Karpas-422 (cell line): ENCODE results near the gene MMRN2. TPM values are rescaled to one million over a fixed set of nuclear protein-coding genes. Genes with fewer than 3 reads are reported as not detected.
"Not testable (repeated sequence)": the region's sequence is repeated elsewhere in the genome, so short reads cannot be mapped to it uniquely, and the experiment has no call there.

Source experiments
- DNase-seq: peaks from one replicate; pipeline ENCODE4 v3.0.0-alpha.2; 2015
- H2AFZ ChIP-seq: fragments of 200-600 bp; sonication (generic); 2 replicates; pipeline ENCODE4 v1.6.1; 2014; ENCODE audit warnings: antibody characterized with exemption, low read length, mixed read lengths
- H3K27ac ChIP-seq: fragments of 200-600 bp; sonication (generic); 2 replicates; pipeline ENCODE4 v1.5.1; 2014; ENCODE audit warnings: mild to moderate bottlenecking, low read length, moderate library complexity
- H3K27me3 ChIP-seq: fragments of 200-600 bp; sonication (generic); 2 replicates; pipeline ENCODE4 v1.6.1; 2014; ENCODE audit warnings: low read length, mixed read lengths
- H3K36me3 ChIP-seq: fragments of 200-600 bp; sonication (generic); 2 replicates; pipeline ENCODE4 v1.6.1; 2014; ENCODE audit warnings: low read length, mixed read lengths; ENCODE audit not compliant: insufficient read depth
- H3K4me1 ChIP-seq: fragments of 200-600 bp; sonication (generic); 2 replicates; pipeline ENCODE4 v1.6.1; 2014; ENCODE audit warnings: mild to moderate bottlenecking, low read length, mixed read lengths
- H3K4me2 ChIP-seq: fragments of 200-600 bp; sonication (generic); 2 replicates; pipeline ENCODE4 v1.6.1; 2014; ENCODE audit warnings: low read length, low read depth, mild to moderate bottlenecking; ENCODE audit not compliant: poor library complexity, severe bottlenecking
- H3K4me3 ChIP-seq: fragments of 200-600 bp; sonication (generic); 2 replicates; pipeline ENCODE4 v1.5.1; 2014; ENCODE audit warnings: mild to moderate bottlenecking, antibody characterized with exemption, low read length, mixed read lengths
- H3K79me2 ChIP-seq: fragments of 200-600 bp; sonication (generic); 2 replicates; pipeline ENCODE4 v1.6.1; 2014; ENCODE audit warnings: mild to moderate bottlenecking, low read length, mixed read lengths
- H3K9ac ChIP-seq: fragments of 200-600 bp; sonication (generic); 2 replicates; pipeline ENCODE4 v1.6.0; 2014; ENCODE audit warnings: low read length
- H3K9me2 ChIP-seq: fragments of 200-600 bp; sonication (generic), shearing (Covaris generic); replicated peaks from 2 replicates; pipeline ENCODE4 v1.6.0; 2014; ENCODE audit warnings: mild to moderate bottlenecking, low read length, moderate library complexity; ENCODE audit not compliant: insufficient read depth
- H3K9me3 ChIP-seq: fragments of 300-700, 200-600 bp; sonication (generic); 2 replicates; pipeline ENCODE4 v1.6.1; 2014; ENCODE audit warnings: low read length, mixed read lengths
- H4K20me1 ChIP-seq: fragments of 200-600 bp; sonication (generic); 2 replicates; pipeline ENCODE4 v1.6.1; 2014; ENCODE audit warnings: mild to moderate bottlenecking, antibody characterized with exemption, low read length, low read depth; ENCODE audit not compliant: insufficient read depth
- total RNA-seq: library from RNA; depleted of rRNA; stranded (reverse); fragments of >200 nt; shearing (Covaris generic); gene quantifications from 2 replicates; pipeline ENCODE4 v1.2.3, GENCODE V29; 2014; ENCODE audit warnings: low replicate concordance

MMRN2 gene
- total RNA-seq, 1 experiment from 2014 or later: not detected

- not testable (repeated sequence) for H3K4me2 ChIP-seq, H2AFZ ChIP-seq, DNase-seq, H3K27me3 ChIP-seq, H3K9ac ChIP-seq, H3K4me3 ChIP-seq, H3K9me2 ChIP-seq, H3K9me3 ChIP-seq, H3K36me3 ChIP-seq, H4K20me1 ChIP-seq, H3K79me2 ChIP-seq, H3K27ac ChIP-seq, H3K4me1 ChIP-seq
Measured at GRCh38 chr10:86984498-86984897, 27.1 kb upstream of the MMRN2 start.

- Histone ChIP-seq H3K9ac (no peak overlapping the region), H3K4me2 (no peak overlapping the region)
- no peak for DNase-seq
Measured at GRCh38 chr10:86981716-86982115, 24.3 kb upstream of the MMRN2 start.

DNA sequence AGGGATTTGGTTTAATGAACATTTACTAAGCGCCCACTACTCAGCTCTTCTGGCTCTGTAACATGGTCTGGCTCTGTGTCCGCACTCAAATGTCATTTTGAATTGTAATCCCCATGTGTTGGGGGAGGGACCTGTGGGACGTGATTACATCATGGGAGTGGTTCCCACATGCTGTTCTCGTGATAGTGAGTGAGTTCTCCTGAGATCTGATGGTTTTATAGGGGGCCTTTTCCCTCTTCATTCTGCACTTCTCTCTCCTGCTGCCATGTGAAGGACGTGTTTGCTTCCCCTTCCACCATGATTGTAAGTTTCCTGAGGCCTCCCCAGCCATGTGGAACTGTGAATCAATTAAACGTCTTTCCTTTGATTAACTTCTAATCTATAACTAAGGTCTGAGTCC, 23.6 kb upstream of the MMRN2 start:
- H3K79me2 ChIP-seq, H3K9ac ChIP-seq, H3K9me3 ChIP-seq, H4K20me1 ChIP-seq, DNase-seq, H2AFZ ChIP-seq, H3K9me2 ChIP-seq, H3K4me1 ChIP-seq, H3K4me2 ChIP-seq, H3K4me3 ChIP-seq, H3K27me3 ChIP-seq, H3K36me3 ChIP-seq, H3K27ac ChIP-seq: not testable (repeated sequence)

More at GRCh38 chr10:86981716-86982115, 24.3 kb upstream of the MMRN2 start:
- H3K36me3 ChIP-seq: no peaks in the 10 kb centered on the region
- no peaks in the 10 kb centered on the region for H3K27me3 ChIP-seq
- H3K9me3 ChIP-seq: no peaks in the 10 kb centered on the region
- no peaks in the 10 kb centered on the region for H3K79me2 ChIP-seq
- no peaks in the 10 kb centered on the region for H3K4me1 ChIP-seq
- no peaks in the 10 kb centered on the region for H3K9me2 ChIP-seq
- no peak overlapping the region for H2AFZ ChIP-seq
- H4K20me1 ChIP-seq: no peaks in the 10 kb centered on the region
- H3K4me3 ChIP-seq: no peak overlapping the region
- H3K27ac ChIP-seq: no peak overlapping the region

DNA sequence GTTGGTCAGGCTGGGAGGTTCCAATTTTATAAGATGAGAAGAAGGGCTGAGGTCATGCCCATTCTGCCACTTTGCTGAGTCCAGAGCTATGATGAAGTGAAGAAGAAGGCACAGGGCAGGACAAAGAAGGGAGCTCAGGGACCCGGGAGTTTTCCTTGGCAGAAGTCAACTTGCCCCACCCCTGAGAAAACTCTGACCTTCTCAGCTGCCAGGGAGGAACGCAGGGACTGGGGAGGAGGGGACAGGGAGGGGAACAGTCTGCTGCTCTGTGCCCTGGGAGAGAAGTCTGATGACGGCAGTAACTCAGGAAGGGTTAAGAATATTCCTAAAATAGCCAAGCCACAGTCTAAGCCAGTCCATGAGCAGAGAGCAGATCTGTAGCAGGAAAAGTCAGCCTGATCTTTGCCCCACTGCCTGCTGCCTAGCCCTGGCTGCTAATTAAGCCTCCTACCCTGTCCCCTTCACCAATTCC, 22.6 kb upstream of the MMRN2 start:
- Histone ChIP-seq H3K36me3 (no peaks in the 10 kb centered on the region), H4K20me1 (no peaks in the 10 kb centered on the region), H3K4me3 (no peak overlapping the region), H3K9me3 (no peaks in the 10 kb centered on the region), H3K4me2 (no peak overlapping the region), H3K27me3 (no peaks in the 10 kb centered on the region), H3K9ac (no peak overlapping the region), H2AFZ (no peak overlapping the region), H3K9me2 (no peaks in the 10 kb centered on the region), H3K27ac (no peak overlapping the region), H3K79me2 (no peaks in the 10 kb centered on the region), H3K4me1 (no peaks in the 10 kb centered on the region)
- no peak for DNase-seq

DNA sequence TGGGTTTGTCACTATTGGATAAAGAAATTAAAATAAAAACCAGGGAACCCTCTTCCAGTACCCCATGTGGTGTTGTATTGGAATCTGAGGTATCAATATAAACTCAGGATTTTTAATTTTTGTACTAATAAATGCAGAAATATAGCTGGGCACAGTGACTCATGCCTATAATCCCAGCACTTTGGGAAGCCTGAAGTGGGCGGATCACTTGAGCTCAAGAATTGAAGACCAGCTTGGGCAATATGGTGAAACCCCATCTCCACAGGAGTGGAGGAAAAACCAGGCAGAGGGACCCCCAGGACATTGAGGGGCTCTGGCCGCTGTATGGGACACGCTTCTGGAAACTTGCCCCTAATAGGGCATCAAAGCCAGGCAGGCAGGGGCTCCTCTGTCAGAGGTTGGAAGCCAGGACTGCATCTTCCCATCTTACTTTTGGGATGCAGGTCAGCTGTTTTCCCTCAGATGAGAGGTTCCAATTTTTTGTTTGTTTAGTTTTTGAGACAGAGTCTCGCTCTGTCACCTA, 21.9 kb upstream of the MMRN2 start:
- H3K27ac ChIP-seq: no peak overlapping the region
- H3K9me3 ChIP-seq: no peaks in the 10 kb centered on the region
- no peak for DNase-seq
- no peak overlapping the region for H3K4me2 ChIP-seq
- no peaks in the 10 kb centered on the region for H3K79me2 ChIP-seq
- no peak overlapping the region for H2AFZ ChIP-seq
- no peaks in the 10 kb centered on the region for H3K36me3 ChIP-seq
- H3K9me2 ChIP-seq: no peaks in the 10 kb centered on the region
- H3K9ac ChIP-seq: no peak overlapping the region
- no peaks in the 10 kb centered on the region for H3K4me1 ChIP-seq
- no peaks in the 10 kb centered on the region for H4K20me1 ChIP-seq
- H3K4me3 ChIP-seq: no peak overlapping the region
- H3K27me3 ChIP-seq: no peaks in the 10 kb centered on the region

DNA sequence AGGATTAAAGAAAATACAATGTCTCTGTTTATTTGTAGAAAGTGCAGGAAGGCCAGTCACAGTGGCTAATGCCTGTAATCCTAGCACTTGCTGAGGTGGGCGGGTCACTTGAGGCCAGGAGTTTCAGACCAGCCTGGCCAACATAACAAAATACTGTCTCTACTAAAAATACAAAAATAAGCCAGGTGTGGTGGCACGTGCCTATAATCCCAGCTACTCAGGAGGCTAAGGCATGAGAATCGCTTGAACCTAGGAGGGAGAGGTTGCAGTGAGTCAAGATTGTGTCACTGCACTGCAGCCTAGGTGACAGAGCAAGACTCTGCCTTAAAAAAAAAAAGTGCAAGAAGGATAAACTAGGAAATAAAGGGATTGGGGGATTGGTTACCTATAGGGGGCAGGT, 21.0 kb upstream of the MMRN2 start:
- not testable (repeated sequence) for H3K9me3 ChIP-seq

GRCh38 chr10:86976362-86977056, 19.1 kb upstream of the MMRN2 start:
- H3K4me1 ChIP-seq: no peaks in the 10 kb centered on the region

More for the DNA sequence above, 21.0 kb upstream of the MMRN2 start:
- H4K20me1 ChIP-seq, H3K27me3 ChIP-seq, H3K4me3 ChIP-seq, H3K9ac ChIP-seq, H2AFZ ChIP-seq, H3K79me2 ChIP-seq, H3K27ac ChIP-seq, DNase-seq, H3K36me3 ChIP-seq, H3K4me1 ChIP-seq, H3K4me2 ChIP-seq, H3K9me2 ChIP-seq: not testable (repeated sequence)

GRCh38 chr10:86974484-86974883, 17.1 kb upstream of the MMRN2 start:
- H3K36me3 ChIP-seq: no peaks in the 10 kb centered on the region
- H2AFZ ChIP-seq: no peak overlapping the region

More at GRCh38 chr10:86976362-86977056, 19.1 kb upstream of the MMRN2 start:
- H3K4me3 ChIP-seq: no peak overlapping the region
- no peak overlapping the region for H3K4me2 ChIP-seq
- H3K9ac ChIP-seq: no peak overlapping the region
- H2AFZ ChIP-seq: no peak overlapping the region
- no peaks in the 10 kb centered on the region for H3K9me3 ChIP-seq
- H4K20me1 ChIP-seq: no peaks in the 10 kb centered on the region
- no peak overlapping the region for H3K27ac ChIP-seq
- H3K79me2 ChIP-seq: no peaks in the 10 kb centered on the region
- H3K27me3 ChIP-seq: no peaks in the 10 kb centered on the region
- no peaks in the 10 kb centered on the region for H3K36me3 ChIP-seq
- no peak for DNase-seq
- no peaks in the 10 kb centered on the region for H3K9me2 ChIP-seq

More at GRCh38 chr10:86974484-86974883, 17.1 kb upstream of the MMRN2 start:
- Histone ChIP-seq H3K9me2 (no peaks in the 10 kb centered on the region), H3K79me2 (no peaks in the 10 kb centered on the region), H3K27ac (no peak overlapping the region), H3K9ac (no peak overlapping the region), H3K27me3 (no peaks in the 10 kb centered on the region), H3K9me3 (no peaks in the 10 kb centered on the region), H3K4me2 (no peak overlapping the region), H3K4me3 (no peak overlapping the region), H3K4me1 (no peaks in the 10 kb centered on the region), H4K20me1 (no peaks in the 10 kb centered on the region)
- no peak for DNase-seq
